Mesenchymal stem cell (in vitro differentiated cells and primary cell): ENCODE measurements around the gene CDH4.
A peak's percentile ranks its signal among the peaks of the same experiment; 100 is the strongest.

ENCODE experiments used
- DNase-seq: peaks from one replicate; pipeline ENCODE4 v3.0.0-alpha.2; 2013
- H2AFZ ChIP-seq: one replicate; pipeline ENCODE4 v1.6.1; 2013; ENCODE audit warnings: low read depth, mild to moderate bottlenecking, control low read depth, inconsistent platforms, low read length, moderate library complexity
- H2AK5ac ChIP-seq: 2 replicates; pipeline ENCODE4 v1.6.1; 2013; ENCODE audit warnings: low read length, moderate library complexity, mild to moderate bottlenecking, inconsistent platforms; ENCODE audit not compliant: severe bottlenecking
- H2BK120ac ChIP-seq: one replicate; pipeline ENCODE4 v1.6.1; 2013; ENCODE audit warnings: low read depth, mild to moderate bottlenecking, inconsistent platforms, low read length, moderate library complexity
- H2BK12ac ChIP-seq, 2 experiments: one replicate each; pipeline ENCODE4 v1.6.1; 2013; ENCODE audit warnings: inconsistent platforms in 2 of 2, low read length in 2 of 2, mild to moderate bottlenecking in 2 of 2, moderate library complexity in 2 of 2, control low read depth in 1 of 2
- H2BK15ac ChIP-seq: one replicate; pipeline ENCODE4 v1.6.1; 2013; ENCODE audit warnings: mild to moderate bottlenecking, low read depth, inconsistent platforms; ENCODE audit not compliant: poor library complexity, severe bottlenecking
- H2BK5ac ChIP-seq: 2 replicates; pipeline ENCODE4 v1.6.1; 2013; ENCODE audit warnings: low read depth, mild to moderate bottlenecking, low read length, control low read depth, inconsistent platforms; ENCODE audit not compliant: poor library complexity, severe bottlenecking
- H3K14ac ChIP-seq, 2 experiments: one replicate each; pipeline ENCODE4 v1.6.1; 2013; ENCODE audit warnings: inconsistent platforms in 2 of 2, low read length in 2 of 2, control low read depth in 1 of 2, mild to moderate bottlenecking in 1 of 2, moderate library complexity in 1 of 2
- H3K18ac ChIP-seq, 2 experiments: one replicate each; pipeline ENCODE4 v1.6.1; 2013; ENCODE audit warnings: inconsistent platforms in 2 of 2, low read length in 2 of 2, control low read depth in 1 of 2, low read depth in 1 of 2, mild to moderate bottlenecking in 1 of 2
- H3K23ac ChIP-seq, 2 experiments: one replicate each; pipeline ENCODE4 v1.6.1; 2013; ENCODE audit warnings: inconsistent platforms in 2 of 2, low read length in 2 of 2, mild to moderate bottlenecking in 2 of 2, moderate library complexity in 2 of 2, control low read depth in 1 of 2
- H3K27ac ChIP-seq: 2 replicates; pipeline ENCODE4 v1.5.1; 2013; ENCODE audit warnings: mild to moderate bottlenecking, moderate library complexity, low read length, control low read depth, inconsistent platforms; ENCODE audit not compliant: poor library complexity, severe bottlenecking
- H3K27me3 ChIP-seq, 2 experiments: 2 replicates each; pipeline versions ENCODE4 v1.6.1 to v1.7.0; 2013; ENCODE audit warnings: low read length in 2 of 2, mild to moderate bottlenecking in 2 of 2, moderate library complexity in 2 of 2, control low read depth in 1 of 2, inconsistent platforms in 1 of 2; ENCODE audit not compliant: control insufficient read depth in 1 of 2, insufficient read depth in 1 of 2
- H3K36me3 ChIP-seq, 2 experiments: 2 replicates each; pipeline versions ENCODE4 v1.6.1 to v1.7.0; 2013; ENCODE audit warnings: low read length in 2 of 2, control low read depth in 1 of 2, inconsistent platforms in 1 of 2, low read depth in 1 of 2, mild to moderate bottlenecking in 1 of 2; ENCODE audit not compliant: insufficient read depth in 2 of 2, control insufficient read depth in 1 of 2
- H3K4ac ChIP-seq, 2 experiments: one replicate each; pipeline ENCODE4 v1.6.1; 2013; ENCODE audit warnings: inconsistent platforms in 2 of 2, low read length in 2 of 2, mild to moderate bottlenecking in 2 of 2, moderate library complexity in 2 of 2, control low read depth in 1 of 2, low read depth in 1 of 2
- H3K4me1 ChIP-seq: 2 replicates; pipeline ENCODE4 v1.6.1; 2013; ENCODE audit warnings: low read depth, low read length, control low read depth; ENCODE audit not compliant: control insufficient read depth, insufficient read depth
- H3K4me2 ChIP-seq: 2 replicates; pipeline ENCODE4 v1.6.1; 2013; ENCODE audit warnings: low read length, mild to moderate bottlenecking, inconsistent platforms; ENCODE audit not compliant: poor library complexity, severe bottlenecking
- H3K4me3 ChIP-seq, 2 experiments: 2 replicates each; pipeline versions ENCODE4 v1.5.1 to v1.7.0; 2013; ENCODE audit warnings: low read length in 2 of 2, mild to moderate bottlenecking in 2 of 2, control low read depth in 1 of 2, low read depth in 1 of 2; ENCODE audit not compliant: insufficient read depth in 1 of 2
- H3K79me1 ChIP-seq: replicated peaks from 2 replicates; pipeline ENCODE4 v1.6.1; 2013; ENCODE audit warnings: mild to moderate bottlenecking, control low read depth, low read length, inconsistent platforms; ENCODE audit not compliant: poor library complexity, severe bottlenecking
- H3K9ac ChIP-seq: 2 replicates; pipeline ENCODE4 v1.7.0; 2013; ENCODE audit warnings: mild to moderate bottlenecking, low read length, moderate library complexity
- H3K9me3 ChIP-seq: 2 replicates; pipeline ENCODE4 v1.7.0; 2013; ENCODE audit warnings: mild to moderate bottlenecking, low read length; ENCODE audit not compliant: control insufficient read depth
- H4K8ac ChIP-seq: one replicate; pipeline ENCODE4 v1.6.1; 2013; ENCODE audit warnings: inconsistent platforms, mild to moderate bottlenecking, low read length, moderate library complexity
- H4K91ac ChIP-seq: one replicate; pipeline ENCODE4 v1.6.1; 2013; ENCODE audit warnings: mild to moderate bottlenecking, low read length, inconsistent platforms
- WGBS: methylation state at CpG from one replicate; pipeline ENCODE4 v1.1.7; 2013; ENCODE audit warnings: mixed read lengths; 5-methylcytosine and 5-hydroxymethylcytosine counted together

CDH4 gene

GRCh38 chr20:61819574-61819846, 567.4 kb downstream of the CDH4 start:
- Histone ChIP-seq H3K4me2 (no peak overlapping the region), H2BK15ac (no peak overlapping the region), H3K14ac (no peak overlapping the region), H4K91ac (no peak overlapping the region), H2BK12ac (no peak overlapping the region), H2BK120ac (no peak overlapping the region), H3K27ac (no peak overlapping the region), H3K18ac (no peak overlapping the region), H3K4ac (no peak overlapping the region), H3K36me3 (no peaks in the 10 kb centered on the region), H4K8ac (no peak overlapping the region), H3K9me3 (peaks cover 4% of the 10 kb centered on the region), H2AFZ (no peak overlapping the region), H2BK5ac (no peak overlapping the region), H3K27me3 (peaks cover 4 to 5% of the 10 kb centered on the region in 2 experiments), H3K9ac (no peak overlapping the region), H3K23ac (no peak overlapping the region), H3K4me3 (no peak overlapping the region), H2AK5ac (no peak overlapping the region), H3K4me1 (peaks cover 6% of the 10 kb centered on the region), H3K79me1 (no peaks in the 10 kb centered on the region)
- WGBS, result 60% methylated on average over 2 of the region's 3 CpGs
- DNase-seq, result no peak

- Histone ChIP-seq H2BK15ac (no peak overlapping the region), H3K4me3 (no peak overlapping the region)
Measured at GRCh38 chr20:61819921-61820825, 568.1 kb downstream of the CDH4 start.

GRCh38 chr20:61821735-61822134, 569.7 kb downstream of the CDH4 start:
- no peak overlapping the region for H4K8ac ChIP-seq
- no peak overlapping the region for H3K14ac ChIP-seq
- no peak for DNase-seq
- no peak overlapping the region for H2BK120ac ChIP-seq
- no peak overlapping the region for H3K23ac ChIP-seq
- H3K79me1 ChIP-seq, result no peaks in the 10 kb centered on the region
- H3K9me3 ChIP-seq, result peaks cover 4% of the 10 kb centered on the region
- H2AK5ac ChIP-seq, result no peak overlapping the region
- H3K4me2 ChIP-seq, result no peak overlapping the region
- peaks cover 6% of the 10 kb centered on the region for H3K4me1 ChIP-seq
- H3K9ac ChIP-seq, result no peak overlapping the region
- no peak overlapping the region for H3K27ac ChIP-seq
- H2BK12ac ChIP-seq, result no peak overlapping the region
- H3K18ac ChIP-seq, result no peak overlapping the region
- no peak overlapping the region for H3K4me3 ChIP-seq
- no peak overlapping the region for H3K4ac ChIP-seq
- no peak overlapping the region for H2AFZ ChIP-seq
- no peak overlapping the region for H2BK5ac ChIP-seq
- H3K27me3 ChIP-seq, result no peaks in the 10 kb centered on the region
- H2BK15ac ChIP-seq, result peak overlapping the region; percentile 28
- no peaks in the 10 kb centered on the region for H3K36me3 ChIP-seq
- no peak overlapping the region for H4K91ac ChIP-seq
- WGBS, result 87% methylated on average over 3 of the region's 5 CpGs

More at GRCh38 chr20:61819921-61820825, 568.1 kb downstream of the CDH4 start:
- Histone ChIP-seq H3K14ac (no peak overlapping the region), H4K91ac (no peak overlapping the region), H3K9ac (no peak overlapping the region), H2BK120ac (no peak overlapping the region), H2BK12ac (no peak overlapping the region), H2BK5ac (no peak overlapping the region), H3K27ac (no peak overlapping the region), H3K79me1 (no peaks in the 10 kb centered on the region), H3K23ac (no peak overlapping the region), H3K4me2 (no peak overlapping the region), H2AFZ (no peak overlapping the region), H4K8ac (no peak overlapping the region), H3K4ac (no peak overlapping the region), H3K36me3 (no peaks in the 10 kb centered on the region), H2AK5ac (no peak overlapping the region), H3K18ac (no peak overlapping the region), H3K9me3 (peaks cover 4% of the 10 kb centered on the region), H3K27me3 (no peaks in the 10 kb centered on the region), H3K4me1 (peaks cover 6% of the 10 kb centered on the region)
- no peak for DNase-seq
- WGBS, result 90% methylated on average over 27 of the region's 27 CpGs

GRCh38 chr20:61822396-61822795, 570.3 kb downstream of the CDH4 start:
- no peaks in the 10 kb centered on the region for H3K36me3 ChIP-seq
- H3K4me1 ChIP-seq, result peaks cover 5% of the 10 kb centered on the region
- H2BK15ac ChIP-seq, result no peak overlapping the region
- WGBS, result 88% methylated on average over 12 of the region's 12 CpGs
- H2AK5ac ChIP-seq, result no peak overlapping the region
- H3K27ac ChIP-seq, result no peak overlapping the region
- H3K23ac ChIP-seq, result no peak overlapping the region
- H3K9me3 ChIP-seq, result peaks cover 4% of the 10 kb centered on the region
- no peak overlapping the region for H3K9ac ChIP-seq
- H2BK120ac ChIP-seq, result no peak overlapping the region
- no peak overlapping the region for H3K18ac ChIP-seq
- H3K4me3 ChIP-seq, result no peak overlapping the region
- H3K79me1 ChIP-seq, result no peaks in the 10 kb centered on the region
- no peak overlapping the region for H2BK12ac ChIP-seq
- H3K27me3 ChIP-seq, result no peaks in the 10 kb centered on the region
- H4K91ac ChIP-seq, result no peak overlapping the region
- no peak overlapping the region for H3K4me2 ChIP-seq
- H2AFZ ChIP-seq, result no peak overlapping the region
- H3K4ac ChIP-seq, result no peak overlapping the region
- DNase-seq, result no peak
- no peak overlapping the region for H4K8ac ChIP-seq
- H2BK5ac ChIP-seq, result no peak overlapping the region
- no peak overlapping the region for H3K14ac ChIP-seq
